Activated gamma-delta T cell treated with anti-CD3 and anti-CD28 coated beads, Interleukin-2, amount 50 U/mL, for 16 hours (primary cell): ENCODE results near the gene TIMP2.
"Not testable (repeated sequence)": the region's sequence is repeated elsewhere in the genome, so short reads cannot be mapped to it uniquely, and the experiment has no call there.

Source experiments
- DNase-seq: peaks from one replicate; pipeline ENCODE4 v3.0.0-alpha.2; 2020; ENCODE audit warnings: low read depth

Gene TIMP2

DNA sequence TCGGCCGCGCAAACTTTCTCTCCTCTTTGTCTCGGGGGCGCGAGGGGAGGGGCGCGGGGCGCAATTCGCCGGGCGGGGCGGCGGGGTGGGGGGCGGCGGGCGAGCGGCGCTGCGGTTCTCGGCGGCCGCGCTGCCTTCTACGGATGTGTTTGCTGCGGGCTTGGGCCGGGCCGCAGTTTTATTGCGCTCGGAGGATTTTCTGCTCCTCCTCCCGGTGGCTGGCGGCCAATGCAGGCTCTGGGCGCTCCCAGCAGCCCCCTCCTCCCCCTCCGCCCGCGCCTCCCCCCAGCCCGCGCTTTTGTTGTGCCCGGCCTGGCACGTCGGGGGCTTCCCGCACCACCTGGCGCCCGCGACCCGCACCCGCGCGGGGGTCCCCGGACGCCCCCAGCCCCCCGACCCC lies at the start of gene TIMP2:
Gene TIMP2 (minus strand): TSS at position 154 of the 400 bp plus-strand sequence. CDS start 299 bp downstream, outside the sequence.
- peak; percentile 45 for DNase-seq

DNA sequence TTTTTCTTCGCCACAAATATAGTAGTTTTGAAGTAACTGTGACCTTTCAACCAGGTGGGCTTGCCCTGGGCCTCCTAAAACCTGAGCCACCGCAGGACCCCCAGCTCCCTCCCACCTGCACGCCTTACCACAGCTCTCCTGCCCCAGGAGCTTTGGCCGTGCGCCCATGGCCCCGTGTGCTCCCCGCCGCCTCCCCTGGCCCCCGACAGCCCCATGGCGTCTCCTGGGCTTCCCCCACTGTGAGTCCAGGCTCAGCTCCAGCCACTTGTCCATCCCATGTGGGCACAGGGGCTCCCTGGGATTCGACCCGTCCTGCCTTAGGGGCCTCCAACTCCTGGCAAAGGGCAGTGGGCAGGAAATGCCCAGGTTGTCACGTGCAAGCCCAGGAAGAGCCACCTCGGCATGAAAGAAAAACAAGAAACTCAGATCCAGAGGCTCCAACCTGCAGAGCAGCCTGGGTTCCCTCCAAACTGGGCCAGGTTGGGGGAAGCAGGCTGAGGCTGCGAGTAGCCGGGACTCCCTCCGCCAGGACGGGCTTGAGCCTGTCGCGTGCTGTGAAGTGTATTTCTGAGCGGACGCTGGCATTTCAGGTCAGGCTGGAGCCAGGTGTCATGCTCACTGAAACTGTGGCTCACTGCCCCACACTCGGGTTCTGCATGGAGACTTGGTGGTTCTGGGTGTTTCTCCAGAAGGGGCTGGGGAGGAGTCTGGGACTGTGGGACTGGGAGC lies 48.8 kb upstream of the TIMP2 start:
- DNase-seq, result no peak

DNA sequence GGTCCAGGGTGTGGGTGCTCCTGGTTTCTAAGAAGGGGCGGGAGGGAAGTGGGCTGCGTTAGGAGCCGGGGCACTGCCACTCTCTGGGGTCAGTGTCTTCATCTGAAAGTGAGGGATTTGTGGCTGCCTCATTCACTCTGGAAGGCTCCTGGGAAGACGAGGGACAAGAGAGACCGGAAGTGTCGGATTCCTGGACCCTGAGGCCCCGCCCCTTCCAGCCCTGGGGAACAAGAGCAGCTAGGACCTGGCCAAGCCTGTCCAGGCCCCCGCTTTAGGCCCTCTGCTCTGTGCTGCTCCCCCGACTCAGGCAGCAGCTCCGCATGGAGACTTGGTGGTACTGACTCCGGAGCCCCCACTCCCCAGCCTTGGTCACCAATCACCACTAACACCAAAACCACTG lies 48.0 kb upstream of the TIMP2 start:
- no peak for DNase-seq

GRCh38 chr17:78972507-78973105 lies 47.4 kb upstream of the TIMP2 start:
- DNase-seq, result no peak

GRCh38 chr17:78971756-78972506 lies 46.7 kb upstream of the TIMP2 start:
- DNase-seq, result no peak

- peak; percentile 74 for DNase-seq
Measured at GRCh38 chr17:78970834-78971755, 45.9 kb upstream of the TIMP2 start.

GRCh38 chr17:78969865-78970264 lies 44.7 kb upstream of the TIMP2 start:
- DNase-seq, result no peak

- DNase-seq, result no peak
Measured at GRCh38 chr17:78967782-78968362, 42.7 kb upstream of the TIMP2 start.

DNA sequence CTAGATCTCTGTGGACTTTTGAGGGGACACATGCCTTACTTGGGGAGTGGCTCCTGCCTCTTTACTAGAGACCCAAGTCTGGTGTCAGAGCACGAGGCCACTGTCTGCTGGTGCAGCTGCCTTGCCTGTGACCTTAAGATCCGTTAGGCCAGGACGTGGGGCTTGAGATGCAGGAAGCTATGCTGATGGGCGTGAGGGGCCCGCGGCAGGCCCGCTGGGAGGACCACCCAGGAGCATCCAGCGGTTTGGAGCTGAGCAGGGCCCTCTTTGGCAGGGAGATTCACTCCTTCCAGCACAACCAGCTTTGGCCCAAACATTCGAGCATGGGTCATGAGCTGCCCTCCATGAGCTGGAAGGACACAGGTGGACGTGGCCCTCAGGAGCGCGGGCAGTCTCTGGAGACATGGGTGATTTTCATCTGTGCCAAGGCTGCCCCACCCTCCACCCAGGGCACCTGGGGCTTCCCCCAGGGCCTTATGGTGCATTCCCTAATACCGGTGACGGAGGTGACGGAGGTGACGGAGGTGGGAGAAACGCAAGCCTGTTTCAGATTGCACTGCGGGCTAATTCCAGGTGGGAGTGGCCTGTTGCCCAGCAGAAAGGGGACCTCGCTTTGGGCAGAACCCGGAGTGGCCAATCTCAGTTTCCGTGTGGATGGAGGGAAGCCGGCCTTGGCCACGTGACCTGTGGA lies 41.9 kb upstream of the TIMP2 start:
- no peak for DNase-seq

- DNase-seq, result no peak
Measured at GRCh38 chr17:78966123-78966813, 41.1 kb upstream of the TIMP2 start.

DNA sequence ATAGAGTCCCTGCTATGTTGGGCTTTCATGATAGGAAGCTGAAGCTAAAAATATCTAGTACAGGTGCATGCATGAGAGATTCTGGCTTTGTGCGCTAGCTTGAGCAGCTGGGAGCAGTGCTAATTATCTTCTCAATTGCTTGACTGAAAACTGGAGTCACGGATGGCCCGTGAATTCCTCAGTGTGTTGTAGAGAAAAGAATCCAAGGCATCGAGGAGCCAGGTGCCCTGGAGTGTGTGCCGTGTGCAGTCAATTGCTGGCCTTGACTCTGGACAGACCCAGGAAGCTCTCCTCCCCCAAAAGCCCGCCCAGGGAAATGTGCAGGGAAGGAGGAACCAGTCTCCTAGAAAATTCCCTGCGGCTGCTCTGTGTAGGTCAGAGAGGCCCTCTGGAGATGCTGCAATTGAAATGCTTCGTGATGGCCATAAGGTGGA lies 40.3 kb upstream of the TIMP2 start:
- DNase-seq, result no peak

DNA sequence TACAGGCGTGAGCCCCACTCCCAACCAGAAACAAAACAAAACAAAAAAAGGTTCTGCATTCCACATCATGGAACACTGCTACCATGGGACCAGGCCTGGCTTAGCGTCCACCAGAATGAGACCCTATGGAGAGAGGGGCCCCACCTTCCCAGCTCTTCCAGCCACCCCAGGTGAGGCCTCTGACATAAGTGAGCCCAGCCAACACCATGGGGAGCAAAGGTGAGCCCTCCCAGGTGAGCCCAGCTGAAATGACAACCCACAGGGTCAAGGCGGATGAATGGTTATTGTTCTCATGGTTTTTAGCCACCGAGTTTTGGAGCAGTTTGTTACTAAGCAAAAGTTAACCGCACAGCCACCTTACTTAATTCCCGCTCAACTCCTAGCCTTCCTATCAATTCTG lies 38.2 kb upstream of the TIMP2 start:
- no peak for DNase-seq

GRCh38 chr17:78962984-78963348 lies 37.8 kb upstream of the TIMP2 start:
- not testable (repeated sequence) for DNase-seq

GRCh38 chr17:78962345-78962983 lies 37.3 kb upstream of the TIMP2 start:
- DNase-seq, result no peak

DNA sequence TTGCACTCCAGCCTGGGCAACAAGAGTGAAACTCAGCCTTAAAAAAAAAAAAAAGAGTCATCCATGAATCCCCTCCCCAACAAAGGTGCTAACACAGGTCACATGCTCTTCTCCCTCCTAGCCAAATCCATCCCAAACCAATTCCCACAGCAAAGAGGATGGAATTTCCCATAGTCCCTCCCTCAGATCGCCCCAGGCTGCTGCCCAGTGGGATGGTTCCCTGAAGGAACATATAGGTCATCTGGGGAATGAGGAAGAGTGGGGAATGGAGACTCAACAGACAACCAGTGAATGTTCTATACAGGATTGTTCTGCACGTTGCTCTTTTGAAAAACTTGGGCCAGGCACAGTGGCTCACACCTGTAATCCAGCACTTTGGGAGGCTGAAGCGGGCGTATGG lies 36.4 kb upstream of the TIMP2 start:
- no peak for DNase-seq

GRCh38 chr17:78960928-78961327 lies 35.7 kb upstream of the TIMP2 start:
- no peak for DNase-seq

DNA sequence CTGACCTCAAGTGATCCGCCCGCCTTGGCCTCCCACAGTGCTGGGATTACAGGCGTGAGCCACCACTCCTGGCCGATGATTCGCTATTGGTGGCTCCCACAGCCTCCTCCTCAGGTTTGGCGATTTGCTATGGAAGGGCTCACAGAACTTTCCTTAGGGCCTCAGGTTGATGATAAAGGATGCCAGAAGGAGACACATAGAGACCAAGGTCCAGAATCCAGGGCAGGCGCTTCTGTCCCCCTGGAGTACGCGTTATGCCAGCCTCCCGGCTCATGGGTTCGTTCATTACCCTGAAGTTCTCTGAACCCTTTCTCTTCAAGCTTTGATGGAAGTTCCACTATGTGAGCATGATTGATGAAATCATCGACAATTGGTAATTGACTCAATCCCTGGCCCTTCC lies 34.6 kb upstream of the TIMP2 start:
- DNase-seq, result no peak

GRCh38 chr17:78958641-78959127 lies 33.5 kb upstream of the TIMP2 start:
- no peak for DNase-seq

DNA sequence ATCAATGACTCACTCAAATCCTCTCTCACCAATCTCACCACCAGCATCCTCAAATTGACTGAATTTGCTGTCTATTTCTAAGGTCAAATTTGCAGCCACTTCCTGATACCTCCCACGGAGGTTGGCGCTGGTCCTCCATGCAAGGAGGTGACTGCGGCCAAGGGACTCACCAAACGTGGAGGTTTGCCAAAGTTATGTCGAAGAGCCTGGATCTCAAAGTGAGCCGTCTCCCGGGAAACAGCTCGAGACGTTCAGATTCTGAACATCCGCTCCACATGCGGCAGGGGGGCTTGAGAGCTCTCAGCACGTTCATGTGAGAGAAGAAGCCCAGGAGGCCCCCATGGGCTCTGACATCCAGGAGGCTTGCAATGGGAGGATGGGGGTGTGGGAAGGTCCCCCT lies 31.9 kb upstream of the TIMP2 start:
- no peak for DNase-seq

DNA sequence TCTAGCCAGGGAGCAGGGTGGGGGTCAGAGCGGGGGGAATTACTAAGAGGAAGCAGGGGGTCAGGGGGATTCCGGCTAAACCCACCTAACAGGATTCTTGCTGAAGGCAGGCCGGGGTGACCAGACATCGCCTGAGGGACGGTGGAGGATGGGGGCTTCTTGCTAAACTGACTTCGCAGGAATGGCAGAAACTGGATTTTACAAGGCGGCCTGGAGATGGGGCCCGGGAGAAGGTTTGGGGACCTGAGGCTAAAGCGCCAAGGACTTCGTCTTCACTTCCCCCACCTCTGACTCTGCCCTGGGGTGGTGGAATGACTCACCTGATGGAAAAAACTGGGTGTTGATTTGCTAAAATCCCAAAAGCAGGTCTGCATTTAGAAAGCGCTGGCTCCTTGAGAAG lies 31.1 kb upstream of the TIMP2 start:
- DNase-seq, result no peak
